HEK293T (cell line): ENCODE results near the gene MTMR10.

Source experiments
- ARNT ChIP-seq: fragments of 450-650 bp; IDR thresholded peaks from 2 replicates; pipeline ENCODE4 v1.6.1; 2017; ENCODE audit warnings: mild to moderate bottlenecking
- BHLHE40 ChIP-seq: fragments of 450-650 bp; IDR thresholded peaks from 2 replicates; pipeline ENCODE4 v1.6.1; 2016; ENCODE audit warnings: mild to moderate bottlenecking, moderate library complexity, borderline replicate concordance
- CTBP1 ChIP-seq: fragments of 450-650 bp; IDR thresholded peaks from 2 replicates; pipeline ENCODE4 v1.6.1; 2016; ENCODE audit warnings: borderline replicate concordance
- ELF4 ChIP-seq: fragments of 450-650 bp; IDR thresholded peaks from 2 replicates; pipeline ENCODE4 v1.6.1; 2017; ENCODE audit warnings: antibody characterized with exemption
- FOXA1 ChIP-seq: fragments of 450-650 bp; IDR thresholded peaks from 2 replicates; pipeline ENCODE4 v1.6.1; 2016; ENCODE audit warnings: mild to moderate bottlenecking
- FOXK2 ChIP-seq: fragments of 450-650 bp; IDR thresholded peaks from 2 replicates; pipeline ENCODE4 v1.6.1; 2016; ENCODE audit warnings: mild to moderate bottlenecking
- FOXM1 ChIP-seq: fragments of 450-650 bp; IDR thresholded peaks from 2 replicates; pipeline ENCODE4 v1.6.1; 2017; ENCODE audit warnings: mild to moderate bottlenecking, borderline replicate concordance
- HDGF ChIP-seq: fragments of 450-650 bp; IDR thresholded peaks from 2 replicates; pipeline ENCODE4 v1.6.1; 2017; ENCODE audit warnings: antibody characterized with exemption, borderline replicate concordance
- LEF1 ChIP-seq: fragments of 450-650 bp; IDR thresholded peaks from 2 replicates; pipeline ENCODE4 v1.6.1; 2017; ENCODE audit warnings: mild to moderate bottlenecking, borderline replicate concordance
- NFRKB ChIP-seq: fragments of 450-650 bp; IDR thresholded peaks from 2 replicates; pipeline ENCODE4 v1.6.1; 2016; ENCODE audit warnings: mild to moderate bottlenecking, moderate library complexity
- PKNOX1 ChIP-seq: fragments of 450-650 bp; IDR thresholded peaks from 2 replicates; pipeline ENCODE4 v1.6.1; 2016
- SP1 ChIP-seq: fragments of 450-650 bp; IDR thresholded peaks from 2 replicates; pipeline ENCODE4 v1.6.1; 2017
- SUZ12 ChIP-seq: fragments of 450-650 bp; IDR thresholded peaks from 2 replicates; pipeline ENCODE4 v1.6.1; 2016; ENCODE audit warnings: mild to moderate bottlenecking
- TARDBP ChIP-seq: fragments of 450-650 bp; IDR thresholded peaks from 2 replicates; pipeline ENCODE4 v1.6.1; 2016

GRCh38 chr15:30958219-30958618 is 33.2 kb downstream of the MTMR10 start:
- TF ChIP-seq CTBP1 (no peak), PKNOX1 (no peak), ARNT (no peak), LEF1 (no peak), BHLHE40 (no peak), SUZ12 (no peak), FOXK2 (no peak), SP1 (no peak), TARDBP (no peak), NFRKB (no peak), HDGF (no peak), ELF4 (no peak), FOXM1 (no peak), FOXA1 (no peak)
